ENCODE results near the gene RHBDF1.
A peak's percentile ranks its signal among the peaks of the same experiment; 100 is the strongest.
"Not testable (repeated sequence)": the region's sequence is repeated elsewhere in the genome, so short reads cannot be mapped to it uniquely, and the experiment has no call there.

Gene RHBDF1

GRCh38 chr16:35011-35677 lies 37.3 kb downstream of the RHBDF1 start:
- TF ChIP-seq CTCF (IDR thresholded peaks at IDR 0.05; ENCODE audit: control extremely low read depth, extremely low read depth, low read depth, missing control alignments) = no peak
- DNase-seq (ENCODE audit: extremely low spot score) = peak; percentile 41
- ChIA-PET POLR2A (no interaction called here), CTCF (interaction anchor here (1.3 kb wide), 1 partner anchor 29 kb away, joined by 4 read pairs; no protein-coding TSS in a partner anchor)

GRCh38 chr16:34648-34987 lies 37.8 kb downstream of the RHBDF1 start:
- DNase-seq (ENCODE audit: extremely low spot score) = no peak
- TF ChIP-seq CTCF (IDR thresholded peaks at IDR 0.05; ENCODE audit: control extremely low read depth, extremely low read depth, low read depth, missing control alignments) = no peak
- POLR2A ChIA-PET = no interaction called here

GRCh38 chr16:33877-34647 lies 38.4 kb downstream of the RHBDF1 start:
- POLR2A ChIA-PET = no interaction called here
- CTCF ChIA-PET = interaction anchor here (1.3 kb wide), 1 partner anchor 30 kb away, joined by 4 read pairs; no protein-coding TSS in a partner anchor

More at GRCh38 chr16:34648-34987, 37.8 kb downstream of the RHBDF1 start:
- CTCF ChIA-PET = interaction anchor here (1.3 kb wide), 1 partner anchor 30 kb away, joined by 4 read pairs; no protein-coding TSS in a partner anchor

GRCh38 chr16:33154-33876 lies 39.1 kb downstream of the RHBDF1 start:
- CTCF ChIA-PET; POLR2A ChIA-PET; DNase-seq (ENCODE audit: extremely low spot score): not testable (repeated sequence)

More at GRCh38 chr16:33877-34647, 38.4 kb downstream of the RHBDF1 start:
- TF ChIP-seq CTCF (IDR thresholded peaks at IDR 0.05; ENCODE audit: control extremely low read depth, extremely low read depth, low read depth, missing control alignments) = no peak
- DNase-seq (ENCODE audit: extremely low spot score) = no peak

- CTCF ChIA-PET; DNase-seq (ENCODE audit: extremely low spot score); POLR2A ChIA-PET: not testable (repeated sequence)
Measured at GRCh38 chr16:30627-31026, 41.8 kb downstream of the RHBDF1 start.

GRCh38 chr16:25926-26348 lies 46.5 kb downstream of the RHBDF1 start:
- CTCF ChIA-PET; DNase-seq (ENCODE audit: extremely low spot score); POLR2A ChIA-PET: not testable (repeated sequence)

- DNase-seq (ENCODE audit: extremely low spot score); POLR2A ChIA-PET; CTCF ChIA-PET: not testable (repeated sequence)
Measured at GRCh38 chr16:24151-24550, 48.3 kb downstream of the RHBDF1 start.

GRCh38 chr16:20886-21285 lies 51.5 kb downstream of the RHBDF1 start:
- POLR2A ChIA-PET; CTCF ChIA-PET; DNase-seq (ENCODE audit: extremely low spot score): not testable (repeated sequence)

- POLR2A ChIA-PET = not testable (repeated sequence)
Measured at GRCh38 chr16:17062-17765, 55.2 kb downstream of the RHBDF1 start.

More at GRCh38 chr16:17062-17765, 55.2 kb downstream of the RHBDF1 start:
- DNase-seq (ENCODE audit: extremely low spot score); CTCF ChIA-PET: not testable (repeated sequence)
